ENCODE data around the gene PTGR2.

- TF ChIP-seq CTCF (IDR thresholded peaks at IDR 0.05) = no peak
- TF ChIP-seq ZFX (IDR thresholded peaks at IDR 0.05; ENCODE audit: borderline replicate concordance) = no peak
Observed at GRCh38 chr14:73895939-73896338, 44.3 kb downstream of the PTGR2 start.
